Ascending aorta (tissue), 2 donors: ENCODE data around the gene BLNK. TPM values are rescaled to one million over a fixed set of nuclear protein-coding genes. Genes with fewer than 3 reads are reported as not detected.

Source experiments
- DNase-seq, 2 donors: peaks; one replicate each; pipeline ENCODE4 v3.0.0-alpha.2; 2019; ENCODE audit warnings: low spot score in 2 of 2
- H3K27ac ChIP-seq, 2 donors: fragments of 200-600 bp; sonication (generic); one replicate each; pipeline ENCODE4 v1.5.1; 2016 to 2017; ENCODE audit warnings: mild to moderate bottlenecking in 1 of 2
- H3K27me3 ChIP-seq: fragments of 200-600 bp; sonication (generic); one replicate; pipeline ENCODE4 v1.5.1; 2017
- H3K36me3 ChIP-seq, 2 donors: fragments of 200-600 bp; sonication (generic); one replicate each; pipeline ENCODE4 v1.5.1; 2016
- H3K4me1 ChIP-seq, 2 donors: fragments of 200-600 bp; sonication (generic); one replicate each; pipeline ENCODE4 v1.5.1; 2016 to 2017; ENCODE audit warnings: mild to moderate bottlenecking in 1 of 2
- H3K4me3 ChIP-seq, 2 donors: fragments of 200-600 bp; sonication (generic); one replicate each; pipeline ENCODE4 v1.5.1; 2016 to 2017; ENCODE audit warnings: mild to moderate bottlenecking in 1 of 2
- H3K9me3 ChIP-seq, 2 donors: fragments of 200-600 bp; sonication (generic); one replicate each; pipeline ENCODE4 v1.5.1; 2016
- CTCF ChIP-seq, 3 experiments: fragments of 200-600 bp in 2 of 3; fragments of 450-650 bp in 1 of 3; sonication (generic) in 2 of 3; IDR thresholded peaks; one replicate each; pipeline ENCODE4 v1.5.1; 2016 to 2019; ENCODE audit warnings: antibody characterized with exemption in 3 of 3, mild to moderate bottlenecking in 1 of 3, moderate library complexity in 1 of 3
- intact Hi-C: fragments of 100-400 bp; cut with DNase I; formaldehyde crosslinking; loops from one replicate; pipeline ENCODE4 v1.15.1; 2023
- total RNA-seq: library from RNA; depleted of rRNA; stranded (reverse); fragments of >200 nt; gene quantifications from one replicate; pipeline ENCODE4 v1.1.0, GENCODE V29; 2016

The BLNK gene
- total RNA-seq, 1 donor from 2014 or later = not detected

GRCh38 chr10:96272316-96273280 is 1.2 kb upstream of the BLNK start:
- intact Hi-C loops = no loop called here

GRCh38 chr10:96270571-96270970 is 798 bp downstream of the BLNK start:
- H3K4me1 ChIP-seq = peaks cover 4 to 20% of the 10 kb centered on the region in 2 donors
- TF ChIP-seq CTCF (IDR thresholded peaks at IDR 0.05) = no peak
- H3K4me3 ChIP-seq = peak overlapping the region in 1 of 2 donors; percentile 40
- intact Hi-C loops = no loop called here
- H3K36me3 ChIP-seq = no peaks in the 10 kb centered on the region
- H3K27ac ChIP-seq = peak overlapping the region; percentile 60 to 79
- H3K27me3 ChIP-seq = no peaks in the 10 kb centered on the region
- DNase-seq = no peak
- H3K9me3 ChIP-seq = no peaks in the 10 kb centered on the region

More at GRCh38 chr10:96272316-96273280, 1.2 kb upstream of the BLNK start:
- DNase-seq = no peak
- TF ChIP-seq CTCF (IDR thresholded peaks at IDR 0.05) = no peak
- Histone ChIP-seq H3K27ac (peak overlapping the region; percentile 60 to 79), H3K4me3 (no peak overlapping the region), H3K4me1 (peaks cover 4 to 25% of the 10 kb centered on the region in 2 donors), H3K36me3 (no peaks in the 10 kb centered on the region), H3K27me3 (no peaks in the 10 kb centered on the region), H3K9me3 (no peaks in the 10 kb centered on the region)

- Histone ChIP-seq H3K4me3 (no peak overlapping the region), H3K27ac (peak overlapping the region; percentile 1 to 79)
- TF ChIP-seq CTCF (IDR thresholded peaks at IDR 0.05) = no peak
Measured at GRCh38 chr10:96269438-96270300, 1.7 kb downstream of the BLNK start.

GRCh38 chr10:96268341-96268909 is 2.9 kb downstream of the BLNK start:
- Histone ChIP-seq H3K4me3 (no peak overlapping the region), H3K9me3 (no peaks in the 10 kb centered on the region), H3K4me1 (peaks cover 4 to 18% of the 10 kb centered on the region in 2 donors), H3K27me3 (no peaks in the 10 kb centered on the region), H3K36me3 (no peaks in the 10 kb centered on the region), H3K27ac (no peak overlapping the region)
- TF ChIP-seq CTCF (IDR thresholded peaks at IDR 0.05) = no peak
- DNase-seq = no peak
- intact Hi-C loops = no loop called here

More at GRCh38 chr10:96269438-96270300, 1.7 kb downstream of the BLNK start:
- H3K27me3 ChIP-seq = no peaks in the 10 kb centered on the region
- H3K36me3 ChIP-seq = no peaks in the 10 kb centered on the region
- no peaks in the 10 kb centered on the region for H3K9me3 ChIP-seq
- peaks cover 4 to 18% of the 10 kb centered on the region in 2 donors for H3K4me1 ChIP-seq
- intact Hi-C loops = no loop called here
- no peak for DNase-seq

GRCh38 chr10:96267234-96267705 is 4.1 kb downstream of the BLNK start:
- H3K9me3 ChIP-seq = no peaks in the 10 kb centered on the region
- H3K4me1 ChIP-seq = peaks cover 4 to 18% of the 10 kb centered on the region in 2 donors
- no peak for DNase-seq
- H3K27me3 ChIP-seq = no peaks in the 10 kb centered on the region
- intact Hi-C loops = no loop called here
- H3K36me3 ChIP-seq = no peaks in the 10 kb centered on the region
- TF ChIP-seq CTCF (IDR thresholded peaks at IDR 0.05) = no peak
- no peak overlapping the region for H3K4me3 ChIP-seq
- no peak overlapping the region for H3K27ac ChIP-seq
